Loucy (cell line): ENCODE data around the gene OR51Q1.

ENCODE experiments used
- EZH2phosphoT487 ChIP-seq: fragments of 200-600 bp; IDR thresholded peaks from 2 replicates; pipeline ENCODE4 v1.6.1; 2018; ENCODE audit warnings: antibody characterized with exemption, mild to moderate bottlenecking, moderate library complexity, borderline replicate concordance
- TF ChIP-seq, protein P1 (sequence below): fragments of 200-600 bp; sonication (generic); conservative IDR thresholded peaks from 2 replicates; pipeline ENCODE4 v1.5.1; 2014; ENCODE audit warnings: mild to moderate bottlenecking, antibody characterized with exemption, low read length

DNA sequence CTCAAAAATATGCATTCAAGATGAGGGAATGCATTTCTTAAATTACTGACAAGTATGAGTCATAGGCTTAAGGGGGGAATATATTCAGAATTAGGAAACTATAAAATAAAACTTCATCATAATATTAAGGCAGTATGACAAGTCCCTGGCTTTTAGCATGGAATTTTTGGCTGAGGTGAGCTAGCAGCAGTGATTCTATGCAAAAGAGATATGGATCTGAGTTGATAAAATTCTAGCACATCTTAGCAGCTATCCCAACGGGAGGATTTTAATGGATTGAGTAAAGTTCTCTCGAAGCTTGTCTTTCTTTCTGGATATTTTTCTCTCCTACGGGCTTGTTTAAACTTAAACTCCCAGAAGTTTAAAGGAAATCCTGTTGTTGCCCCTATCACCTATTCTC is 1.2 kb downstream of the OR51Q1 start:
- TF ChIP-seq, protein P1, sequence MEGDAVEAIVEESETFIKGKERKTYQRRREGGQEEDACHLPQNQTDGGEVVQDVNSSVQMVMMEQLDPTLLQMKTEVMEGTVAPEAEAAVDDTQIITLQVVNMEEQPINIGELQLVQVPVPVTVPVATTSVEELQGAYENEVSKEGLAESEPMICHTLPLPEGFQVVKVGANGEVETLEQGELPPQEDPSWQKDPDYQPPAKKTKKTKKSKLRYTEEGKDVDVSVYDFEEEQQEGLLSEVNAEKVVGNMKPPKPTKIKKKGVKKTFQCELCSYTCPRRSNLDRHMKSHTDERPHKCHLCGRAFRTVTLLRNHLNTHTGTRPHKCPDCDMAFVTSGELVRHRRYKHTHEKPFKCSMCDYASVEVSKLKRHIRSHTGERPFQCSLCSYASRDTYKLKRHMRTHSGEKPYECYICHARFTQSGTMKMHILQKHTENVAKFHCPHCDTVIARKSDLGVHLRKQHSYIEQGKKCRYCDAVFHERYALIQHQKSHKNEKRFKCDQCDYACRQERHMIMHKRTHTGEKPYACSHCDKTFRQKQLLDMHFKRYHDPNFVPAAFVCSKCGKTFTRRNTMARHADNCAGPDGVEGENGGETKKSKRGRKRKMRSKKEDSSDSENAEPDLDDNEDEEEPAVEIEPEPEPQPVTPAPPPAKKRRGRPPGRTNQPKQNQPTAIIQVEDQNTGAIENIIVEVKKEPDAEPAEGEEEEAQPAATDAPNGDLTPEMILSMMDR, result no peak
- TF ChIP-seq EZH2phosphoT487, result no peak
